GM12891 (cell line): ENCODE results near the gene SAMD8.

Source experiments
- POLR2A ChIP-seq: IDR thresholded peaks from 2 replicates; pipeline ENCODE4 v1.6.1; 2011; ENCODE audit warnings: low read depth, low read length, control low read depth
- POLR2AphosphoS5 ChIP-seq: IDR thresholded peaks from 2 replicates; pipeline ENCODE4 v1.6.1; 2011; ENCODE audit warnings: low read depth, low read length, control low read depth
- SPI1 ChIP-seq: IDR thresholded peaks from 2 replicates; pipeline ENCODE4 v1.6.1; 2011; ENCODE audit warnings: low read depth, low read length, control low read depth

- TF ChIP-seq POLR2AphosphoS5 (no peak), SPI1 (no peak), POLR2A (no peak)
Observed at GRCh38 chr10:75088640-75089039, 22.8 kb upstream of the SAMD8 start.
